ENCODE measurements around the gene EHD4. TPM values are rescaled to one million over a fixed set of nuclear protein-coding genes. Genes with fewer than 3 reads are reported as not detected.

Gene EHD4
- polyA plus RNA-seq, 1 of the 3 experiments (the other 2 are of a cell fraction), result 17.5 TPM

- 31% methylated on average over 8 of the region's 8 CpGs for WGBS (ENCODE audit: low lambda C conversion rate)
- no peaks in the 10 kb centered on the region for H3K27me3 ChIP-seq (ENCODE audit: insufficient read depth)
- H3K79me2 ChIP-seq (ENCODE audit: insufficient read depth), result peaks cover 55% of the 10 kb centered on the region
- POLR2A ChIA-PET, result no interaction called here
- no peaks in the 10 kb centered on the region for H3K36me3 ChIP-seq (replicated peaks in 1 of 2; ENCODE audit: control insufficient read depth in 1 of 2, insufficient read depth in 2 of 2, low read length in 1 of 2)
- no peaks in the 10 kb centered on the region for H3K9me3 ChIP-seq
- H3K4me3 ChIP-seq (ENCODE audit: low read depth in 2 of 2, low read length in 1 of 2), result peak overlapping the region in 1 of 2 experiments; percentile 2; a peak in 1 of 4 replicates
- no peaks in the 10 kb centered on the region for H3K9me2 ChIP-seq
- peak overlapping the region; percentile 60 for H3K9ac ChIP-seq
- peaks cover 7 to 43% of the 10 kb centered on the region in 2 experiments; a peak in 3 of 4 replicates for H3K4me1 ChIP-seq (ENCODE audit: control insufficient read depth in 1 of 2, insufficient read depth in 2 of 2, low read depth in 1 of 2, low read length in 1 of 2)
- peak overlapping the region; percentile 60; the same call in 1 of the 2 replicates for H2AFZ ChIP-seq (ENCODE audit: low read depth)
- peak overlapping the region; percentile 78 for H3K4me2 ChIP-seq
- peak overlapping the region; percentile 81 to 95; a peak in 3 of 4 replicates for H3K27ac ChIP-seq (ENCODE audit: low read depth in 2 of 2, low read length in 1 of 2)
- peaks cover 24% of the 10 kb centered on the region for H3F3A ChIP-seq (replicated peaks; ENCODE audit: insufficient read depth)
- no peak for DNase-seq
- H4K20me1 ChIP-seq (ENCODE audit: insufficient read depth), result no peaks in the 10 kb centered on the region
- CTCF ChIA-PET, result interaction anchor here (1.1 to 2.1 kb wide), 3 partner anchors 11 to 140 kb away, joined by 3 to 5 read pairs (median 5); no protein-coding TSS in a partner anchor
- peak; percentile 32; the same call in 1 of the 2 replicates for TF ChIP-seq RXRA (IDR thresholded peaks at IDR 0.05; ENCODE audit: borderline replicate concordance, low read depth)
- TF ChIP-seq, protein P1, sequence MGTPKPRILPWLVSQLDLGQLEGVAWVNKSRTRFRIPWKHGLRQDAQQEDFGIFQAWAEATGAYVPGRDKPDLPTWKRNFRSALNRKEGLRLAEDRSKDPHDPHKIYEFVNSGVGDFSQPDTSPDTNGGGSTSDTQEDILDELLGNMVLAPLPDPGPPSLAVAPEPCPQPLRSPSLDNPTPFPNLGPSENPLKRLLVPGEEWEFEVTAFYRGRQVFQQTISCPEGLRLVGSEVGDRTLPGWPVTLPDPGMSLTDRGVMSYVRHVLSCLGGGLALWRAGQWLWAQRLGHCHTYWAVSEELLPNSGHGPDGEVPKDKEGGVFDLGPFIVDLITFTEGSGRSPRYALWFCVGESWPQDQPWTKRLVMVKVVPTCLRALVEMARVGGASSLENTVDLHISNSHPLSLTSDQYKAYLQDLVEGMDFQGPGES (IDR thresholded peaks at IDR 0.05; ENCODE audit: low read depth, low read length), result no peak
- TF ChIP-seq, protein P2, sequence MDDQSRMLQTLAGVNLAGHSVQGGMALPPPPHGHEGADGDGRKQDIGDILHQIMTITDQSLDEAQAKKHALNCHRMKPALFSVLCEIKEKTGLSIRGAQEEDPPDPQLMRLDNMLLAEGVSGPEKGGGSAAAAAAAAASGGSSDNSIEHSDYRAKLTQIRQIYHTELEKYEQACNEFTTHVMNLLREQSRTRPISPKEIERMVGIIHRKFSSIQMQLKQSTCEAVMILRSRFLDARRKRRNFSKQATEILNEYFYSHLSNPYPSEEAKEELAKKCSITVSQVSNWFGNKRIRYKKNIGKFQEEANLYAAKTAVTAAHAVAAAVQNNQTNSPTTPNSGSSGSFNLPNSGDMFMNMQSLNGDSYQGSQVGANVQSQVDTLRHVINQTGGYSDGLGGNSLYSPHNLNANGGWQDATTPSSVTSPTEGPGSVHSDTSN (IDR thresholded peaks at IDR 0.05), result peak; percentile 81
- TF ChIP-seq, protein P3, sequence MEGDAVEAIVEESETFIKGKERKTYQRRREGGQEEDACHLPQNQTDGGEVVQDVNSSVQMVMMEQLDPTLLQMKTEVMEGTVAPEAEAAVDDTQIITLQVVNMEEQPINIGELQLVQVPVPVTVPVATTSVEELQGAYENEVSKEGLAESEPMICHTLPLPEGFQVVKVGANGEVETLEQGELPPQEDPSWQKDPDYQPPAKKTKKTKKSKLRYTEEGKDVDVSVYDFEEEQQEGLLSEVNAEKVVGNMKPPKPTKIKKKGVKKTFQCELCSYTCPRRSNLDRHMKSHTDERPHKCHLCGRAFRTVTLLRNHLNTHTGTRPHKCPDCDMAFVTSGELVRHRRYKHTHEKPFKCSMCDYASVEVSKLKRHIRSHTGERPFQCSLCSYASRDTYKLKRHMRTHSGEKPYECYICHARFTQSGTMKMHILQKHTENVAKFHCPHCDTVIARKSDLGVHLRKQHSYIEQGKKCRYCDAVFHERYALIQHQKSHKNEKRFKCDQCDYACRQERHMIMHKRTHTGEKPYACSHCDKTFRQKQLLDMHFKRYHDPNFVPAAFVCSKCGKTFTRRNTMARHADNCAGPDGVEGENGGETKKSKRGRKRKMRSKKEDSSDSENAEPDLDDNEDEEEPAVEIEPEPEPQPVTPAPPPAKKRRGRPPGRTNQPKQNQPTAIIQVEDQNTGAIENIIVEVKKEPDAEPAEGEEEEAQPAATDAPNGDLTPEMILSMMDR (IDR thresholded peaks at IDR 0.05), result no peak
- no peak for TF ChIP-seq RFX5 (IDR thresholded peaks at IDR 0.05; ENCODE audit: low read length)
- TF ChIP-seq USF1 (IDR thresholded peaks at IDR 0.05; ENCODE audit: borderline replicate concordance, low read depth), result peak; percentile 37; the same call in 1 of the 2 replicates
- peak; percentile 61 for TF ChIP-seq POLR2AphosphoS5 (IDR thresholded peaks at IDR 0.05; ENCODE audit: low read depth, low read length)
- TF ChIP-seq SMC3 (IDR thresholded peaks at IDR 0.05; ENCODE audit: low read depth, low read length), result no peak
- TF ChIP-seq SIN3A (IDR thresholded peaks at IDR 0.05; ENCODE audit: borderline replicate concordance, low read depth, low read length), result peak; percentile 89; the same call in 1 of the 2 replicates
- no peak for TF ChIP-seq MEF2A (IDR thresholded peaks at IDR 0.05; ENCODE audit: borderline replicate concordance, low read depth)
- peak in 1 of 2 experiments; percentile 93; a peak in 2 of 4 replicates for TF ChIP-seq EP300 (IDR thresholded peaks at IDR 0.05; ENCODE audit: borderline replicate concordance in 1 of 2, low read depth in 1 of 2, low read length in 1 of 2)
- peak; percentile 68; the same call in 1 of the 2 replicates for TF ChIP-seq FOXM1 (IDR thresholded peaks at IDR 0.05; ENCODE audit: low read depth)
- TF ChIP-seq CHD2 (IDR thresholded peaks at IDR 0.05; ENCODE audit: low read length, partially characterized antibody), result no peak
- TF ChIP-seq JUND (IDR thresholded peaks at IDR 0.05), result peak; percentile 95
- TF ChIP-seq, protein P4, sequence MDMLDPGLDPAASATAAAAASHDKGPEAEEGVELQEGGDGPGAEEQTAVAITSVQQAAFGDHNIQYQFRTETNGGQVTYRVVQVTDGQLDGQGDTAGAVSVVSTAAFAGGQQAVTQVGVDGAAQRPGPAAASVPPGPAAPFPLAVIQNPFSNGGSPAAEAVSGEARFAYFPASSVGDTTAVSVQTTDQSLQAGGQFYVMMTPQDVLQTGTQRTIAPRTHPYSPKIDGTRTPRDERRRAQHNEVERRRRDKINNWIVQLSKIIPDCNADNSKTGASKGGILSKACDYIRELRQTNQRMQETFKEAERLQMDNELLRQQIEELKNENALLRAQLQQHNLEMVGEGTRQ (IDR thresholded peaks at IDR 0.05; ENCODE audit: borderline replicate concordance, low read depth, low read length), result no peak
- TF ChIP-seq GABPA (IDR thresholded peaks at IDR 0.05; ENCODE audit: low read depth), result no peak
- TF ChIP-seq FOXJ3 (CRISPR knock-in tag; IDR thresholded peaks at IDR 0.05), result no peak
- TF ChIP-seq EZH2phosphoT487 (IDR thresholded peaks at IDR 0.05; ENCODE audit: borderline replicate concordance, low read depth), result no peak
- TF ChIP-seq RCOR1 (IDR thresholded peaks at IDR 0.05; ENCODE audit: low read length), result no peak
- no peak for TF ChIP-seq NRF1 (IDR thresholded peaks at IDR 0.05; ENCODE audit: low read depth, low read length)
- no peak for TF ChIP-seq MXI1 (IDR thresholded peaks at IDR 0.05; ENCODE audit: low read depth, low read length)
- TF ChIP-seq ELF1 (IDR thresholded peaks at IDR 0.05), result no peak; the same call in 1 of the 2 replicates
- TF ChIP-seq GATA2 (CRISPR knock-in tag; IDR thresholded peaks at IDR 0.05), result no peak
- TF ChIP-seq, protein P5, sequence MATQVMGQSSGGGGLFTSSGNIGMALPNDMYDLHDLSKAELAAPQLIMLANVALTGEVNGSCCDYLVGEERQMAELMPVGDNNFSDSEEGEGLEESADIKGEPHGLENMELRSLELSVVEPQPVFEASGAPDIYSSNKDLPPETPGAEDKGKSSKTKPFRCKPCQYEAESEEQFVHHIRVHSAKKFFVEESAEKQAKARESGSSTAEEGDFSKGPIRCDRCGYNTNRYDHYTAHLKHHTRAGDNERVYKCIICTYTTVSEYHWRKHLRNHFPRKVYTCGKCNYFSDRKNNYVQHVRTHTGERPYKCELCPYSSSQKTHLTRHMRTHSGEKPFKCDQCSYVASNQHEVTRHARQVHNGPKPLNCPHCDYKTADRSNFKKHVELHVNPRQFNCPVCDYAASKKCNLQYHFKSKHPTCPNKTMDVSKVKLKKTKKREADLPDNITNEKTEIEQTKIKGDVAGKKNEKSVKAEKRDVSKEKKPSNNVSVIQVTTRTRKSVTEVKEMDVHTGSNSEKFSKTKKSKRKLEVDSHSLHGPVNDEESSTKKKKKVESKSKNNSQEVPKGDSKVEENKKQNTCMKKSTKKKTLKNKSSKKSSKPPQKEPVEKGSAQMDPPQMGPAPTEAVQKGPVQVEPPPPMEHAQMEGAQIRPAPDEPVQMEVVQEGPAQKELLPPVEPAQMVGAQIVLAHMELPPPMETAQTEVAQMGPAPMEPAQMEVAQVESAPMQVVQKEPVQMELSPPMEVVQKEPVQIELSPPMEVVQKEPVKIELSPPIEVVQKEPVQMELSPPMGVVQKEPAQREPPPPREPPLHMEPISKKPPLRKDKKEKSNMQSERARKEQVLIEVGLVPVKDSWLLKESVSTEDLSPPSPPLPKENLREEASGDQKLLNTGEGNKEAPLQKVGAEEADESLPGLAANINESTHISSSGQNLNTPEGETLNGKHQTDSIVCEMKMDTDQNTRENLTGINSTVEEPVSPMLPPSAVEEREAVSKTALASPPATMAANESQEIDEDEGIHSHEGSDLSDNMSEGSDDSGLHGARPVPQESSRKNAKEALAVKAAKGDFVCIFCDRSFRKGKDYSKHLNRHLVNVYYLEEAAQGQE (IDR thresholded peaks at IDR 0.05; ENCODE audit: low read depth, low read length), result peak; percentile 65
These were observed 27.9 kb downstream of the EHD4 start for GRCh38 chr15:41944313-41944940.

Data from SK-N-SH (cell line).